ENCODE data around the gene TFR2. TPM values are rescaled to one million over a fixed set of nuclear protein-coding genes. Genes with fewer than 3 reads are reported as not detected.

Gene TFR2
- total and polyA plus RNA-seq, 2 of the 4 experiments (the other 2 are of a cell fraction), result 0.18 to 0.50 TPM

- no peak overlapping the region for H3K4ac ChIP-seq (ENCODE audit: low read depth, low read length)
- H2BK5ac ChIP-seq (ENCODE audit: low read depth, low read length, poor library complexity, severe bottlenecking), result no peak overlapping the region
- no peak overlapping the region for H2AK9ac ChIP-seq (replicated peaks; ENCODE audit: low read depth, low read length, poor library complexity)
- no peaks in the 10 kb centered on the region for H3K9me3 ChIP-seq (ENCODE audit: control insufficient read depth, insufficient read depth, low read length)
- ChIA-PET POLR2A (ENCODE audit: unreplicated experiment) (no interaction called here), CTCF (no interaction called here)
- no peak overlapping the region for H3K4me3 ChIP-seq (ENCODE audit: insufficient read depth, low read depth, low read length)
- WGBS, 2 experiments (ENCODE audit: extremely low coverage in 2 of 2, insufficient read length in 1 of 2), result 93% methylated on average over 11 of the region's 28 CpGs; no CpG with 5 or more reads in 1 of the 2 experiments
- H3K27me3 ChIP-seq (ENCODE audit: control insufficient read depth, insufficient read depth, low read length), result no peaks in the 10 kb centered on the region
- no peak overlapping the region for H3K56ac ChIP-seq (ENCODE audit: extremely low read depth, insufficient read depth, low read length)
- H4K8ac ChIP-seq (ENCODE audit: low read depth in 2 of 2, low read length in 2 of 2), result no peak overlapping the region
- no peak overlapping the region for H2AK5ac ChIP-seq (ENCODE audit: low read depth, low read length)
- H3K27ac ChIP-seq (ENCODE audit: insufficient read depth, low read length), result no peak overlapping the region
- no peak overlapping the region for H2AFZ ChIP-seq (replicated peaks; ENCODE audit: low read length, poor library complexity)
- H3K4me1 ChIP-seq (ENCODE audit: control insufficient read depth, insufficient read depth, low read length), result peaks cover 6% of the 10 kb centered on the region
- in situ Hi-C loops (cut with MboI; ENCODE audit: low sequenced_read_pairs), result loop anchor here (25.0 kb wide), 1 partner anchor 284 kb away; the partner anchor contains the start of genes SLC12A9 and TRIP6
- dilution Hi-C loops (cut with HindIII; ENCODE audit: low sequenced_read_pairs, unreplicated experiment), result no loop called here
- H2BK20ac ChIP-seq (ENCODE audit: low read depth, low read length), result no peak overlapping the region
- H3K36me3 ChIP-seq (ENCODE audit: control insufficient read depth, insufficient read depth, low read length), result peaks cover 76% of the 10 kb centered on the region
- ATAC-seq (ENCODE audit: low read depth) (no peak), DNase-seq (no peak)
- no peak overlapping the region for H3K18ac ChIP-seq (ENCODE audit: low read depth, low read length)
- intact Hi-C loops (cut with micrococcal nuclease), result no loop called here
- peaks cover 11 to 49% of the 10 kb centered on the region in 2 experiments for H3K79me1 ChIP-seq (ENCODE audit: low read depth in 1 of 2, low read length in 2 of 2)
- BruUV-seq (replicated peaks), result no TSS peak
- no peak overlapping the region for H3K23ac ChIP-seq (ENCODE audit: low read depth, low read length)
- no peak overlapping the region for H3K14ac ChIP-seq (replicated peaks; ENCODE audit: low read depth, low read length)
- peaks cover 5% of the 10 kb centered on the region for H3K9me1 ChIP-seq (ENCODE audit: insufficient read depth, low read length)
- no peak overlapping the region for H3K9ac ChIP-seq (ENCODE audit: low read depth, low read length)
- H4K91ac ChIP-seq (ENCODE audit: insufficient read depth, low read depth, low read length), result no peak overlapping the region
- H2BK15ac ChIP-seq (ENCODE audit: low read depth, low read length), result no peak overlapping the region
- H4K20me1 ChIP-seq (ENCODE audit: insufficient read depth, low read length), result peaks cover 18% of the 10 kb centered on the region; the same call in 1 of the 2 replicates
- no peak overlapping the region for H2BK120ac ChIP-seq (ENCODE audit: low read depth, low read length)
- H4K5ac ChIP-seq (ENCODE audit: low read depth, low read length), result no peak overlapping the region
- no peak overlapping the region for H3K4me2 ChIP-seq (ENCODE audit: low read depth, low read length)
- TF ChIP-seq FOS (IDR thresholded peaks at IDR 0.05; ENCODE audit: low read depth, low read length) (no peak), ELK1 (IDR thresholded peaks at IDR 0.05; ENCODE audit: borderline replicate concordance, low read depth, low read length) (no peak), RCOR1 (IDR thresholded peaks at IDR 0.05; ENCODE audit: insufficient replicate concordance, low read length) (no peak), CHD1 (IDR thresholded peaks at IDR 0.05; ENCODE audit: low read depth, low read length) (no peak), NFE2L2 (IDR thresholded peaks at IDR 0.05; ENCODE audit: low read depth, low read length) (no peak), SMC3 (IDR thresholded peaks at IDR 0.05; ENCODE audit: low read depth, low read length) (no peak), MAFK (IDR thresholded peaks at IDR 0.05; ENCODE audit: low read depth, low read length) (no peak), MXI1 (IDR thresholded peaks at IDR 0.05; ENCODE audit: borderline replicate concordance, low read depth, low read length) (no peak), CTCF (conservative IDR thresholded peaks at IDR 0.05; ENCODE audit: low read depth, low read length) (no peak), MAZ (IDR thresholded peaks at IDR 0.05; ENCODE audit: borderline replicate concordance, low read depth, low read length) (no peak), RAD21 (IDR thresholded peaks at IDR 0.05; ENCODE audit: low read length) (no peak), BHLHE40 (IDR thresholded peaks at IDR 0.05; ENCODE audit: low read depth, low read length) (no peak), POLR2A (IDR thresholded peaks at IDR 0.05; ENCODE audit: low read depth, low read length) (no peak), RFX5 (IDR thresholded peaks at IDR 0.05; ENCODE audit: low read depth, low read length) (no peak)
Measured at GRCh38 chr7:100578246-100579183, 62.8 kb downstream of the TFR2 start.

Measured in IMR-90 (cell line).